Mononuclear cell (primary cell): ENCODE measurements around the gene TMC4. TPM values are rescaled to one million over a fixed set of nuclear protein-coding genes. Genes with fewer than 3 reads are reported as not detected.
"Not testable (repeated sequence)": the region's sequence is repeated elsewhere in the genome, so short reads cannot be mapped to it uniquely, and the experiment has no call there.

Experiments used
- H3K27me3 ChIP-seq: 2 replicates; pipeline ENCODE4 v1.6.0; 2011; ENCODE audit warnings: low read length, control low read depth; ENCODE audit not compliant: insufficient read depth
- H3K4me1 ChIP-seq: 2 replicates; pipeline ENCODE4 v1.5.1; 2011; ENCODE audit warnings: mild to moderate bottlenecking, low read length, control low read depth; ENCODE audit not compliant: insufficient read depth
- H3K4me3 ChIP-seq: 2 replicates; pipeline ENCODE4 v1.5.1; 2011; ENCODE audit warnings: mild to moderate bottlenecking, low read length, moderate library complexity
- H3K9me3 ChIP-seq: 2 replicates; pipeline ENCODE4 v1.5.1; 2011; ENCODE audit warnings: low read depth, mild to moderate bottlenecking, control low read depth, low read length
- total RNA-seq: library from RNA; depleted of rRNA; stranded (reverse); fragments of >200 nt; gene quantifications from one replicate; pipeline ENCODE4 v1.2.3, GENCODE V29; 2012

TMC4 gene
- total RNA-seq, 1 donor = 0.31 TPM

GRCh38 chr19:54207983-54208783, 35.2 kb upstream of the TMC4 start:
- Histone ChIP-seq H3K4me3 (peak overlapping the region; percentile 13), H3K9me3 (no peaks in the 10 kb centered on the region), H3K27me3 (no peaks in the 10 kb centered on the region), H3K4me1 (peaks cover 92% of the 10 kb centered on the region)

- Histone ChIP-seq H3K4me3 (peak overlapping the region; percentile 13), H3K9me3 (no peaks in the 10 kb centered on the region), H3K27me3 (no peaks in the 10 kb centered on the region), H3K4me1 (peaks cover 97% of the 10 kb centered on the region)
Measured at GRCh38 chr19:54207676-54207982, 34.7 kb upstream of the TMC4 start.

- peaks cover 100% of the 10 kb centered on the region for H3K4me1 ChIP-seq
- not testable (repeated sequence) for H3K9me3 ChIP-seq, H3K27me3 ChIP-seq
- peak overlapping the region; percentile 13 for H3K4me3 ChIP-seq
Measured at GRCh38 chr19:54207193-54207592, 34.2 kb upstream of the TMC4 start.

GRCh38 chr19:54206831-54207177, 33.8 kb upstream of the TMC4 start:
- Histone ChIP-seq H3K4me1 (peaks cover 100% of the 10 kb centered on the region), H3K4me3 (peak overlapping the region; percentile 23)

GRCh38 chr19:54206030-54206830, 33.3 kb upstream of the TMC4 start:
- Histone ChIP-seq H3K27me3 (no peaks in the 10 kb centered on the region), H3K4me1 (peaks cover 100% of the 10 kb centered on the region), H3K4me3 (peak overlapping the region; percentile 23), H3K9me3 (no peaks in the 10 kb centered on the region)

More at GRCh38 chr19:54206831-54207177, 33.8 kb upstream of the TMC4 start:
- Histone ChIP-seq H3K27me3 (no peaks in the 10 kb centered on the region), H3K9me3 (no peaks in the 10 kb centered on the region)

GRCh38 chr19:54204767-54205468, 32.0 kb upstream of the TMC4 start:
- peaks cover 91% of the 10 kb centered on the region for H3K4me1 ChIP-seq
- H3K9me3 ChIP-seq = no peaks in the 10 kb centered on the region
- H3K4me3 ChIP-seq = no peak overlapping the region
- no peaks in the 10 kb centered on the region for H3K27me3 ChIP-seq

GRCh38 chr19:54203151-54203611, 30.2 kb upstream of the TMC4 start:
- peak overlapping the region; percentile 59 for H3K4me3 ChIP-seq
- peaks cover 81% of the 10 kb centered on the region for H3K4me1 ChIP-seq
- H3K27me3 ChIP-seq = no peaks in the 10 kb centered on the region
- H3K9me3 ChIP-seq = no peaks in the 10 kb centered on the region

- no peaks in the 10 kb centered on the region for H3K27me3 ChIP-seq
- H3K4me3 ChIP-seq = peak overlapping the region; percentile 59
- H3K9me3 ChIP-seq = no peaks in the 10 kb centered on the region
- H3K4me1 ChIP-seq = peaks cover 69% of the 10 kb centered on the region
Measured at GRCh38 chr19:54201980-54202379, 29.0 kb upstream of the TMC4 start.

- peaks cover 61% of the 10 kb centered on the region for H3K4me1 ChIP-seq
- peak overlapping the region; percentile 59 for H3K4me3 ChIP-seq
Measured at GRCh38 chr19:54201172-54201701, 28.3 kb upstream of the TMC4 start.

GRCh38 chr19:54199401-54199800, 26.4 kb upstream of the TMC4 start:
- Histone ChIP-seq H3K4me3 (no peak overlapping the region), H3K4me1 (peaks cover 43% of the 10 kb centered on the region), H3K27me3 (no peaks in the 10 kb centered on the region), H3K9me3 (no peaks in the 10 kb centered on the region)

More at GRCh38 chr19:54201172-54201701, 28.3 kb upstream of the TMC4 start:
- Histone ChIP-seq H3K9me3 (no peaks in the 10 kb centered on the region), H3K27me3 (no peaks in the 10 kb centered on the region)

GRCh38 chr19:54197121-54197520, 24.2 kb upstream of the TMC4 start:
- H3K27me3 ChIP-seq = no peaks in the 10 kb centered on the region
- H3K9me3 ChIP-seq = no peaks in the 10 kb centered on the region
- peaks cover 29% of the 10 kb centered on the region for H3K4me1 ChIP-seq
- H3K4me3 ChIP-seq = no peak overlapping the region

GRCh38 chr19:54196536-54196935, 23.6 kb upstream of the TMC4 start:
- Histone ChIP-seq H3K4me1 (peaks cover 29% of the 10 kb centered on the region), H3K27me3 (no peaks in the 10 kb centered on the region), H3K4me3 (no peak overlapping the region), H3K9me3 (no peaks in the 10 kb centered on the region)

- H3K27me3 ChIP-seq = not testable (repeated sequence)
Measured at GRCh38 chr19:54194463-54194862, 21.5 kb upstream of the TMC4 start.

GRCh38 chr19:54193011-54193410, 20.1 kb upstream of the TMC4 start:
- no peaks in the 10 kb centered on the region for H3K27me3 ChIP-seq
- H3K4me1 ChIP-seq = peaks cover 25% of the 10 kb centered on the region
- H3K9me3 ChIP-seq = no peaks in the 10 kb centered on the region
- H3K4me3 ChIP-seq = no peak overlapping the region

More at GRCh38 chr19:54194463-54194862, 21.5 kb upstream of the TMC4 start:
- H3K9me3 ChIP-seq, H3K4me3 ChIP-seq: not testable (repeated sequence)
- H3K4me1 ChIP-seq = peaks cover 18% of the 10 kb centered on the region
